Stimulated activated CD4-positive, alpha-beta T cell treated with anti-CD3 and anti-CD28 coated beads, TNF-alpha, amount 100 ng/mL, for 24 hours (primary cell): ENCODE results near the gene CLDN9.

Experiments
- DNase-seq, 3 experiments: peaks; one replicate each; pipeline ENCODE4 v3.0.0-alpha.2; 2020; ENCODE audit warnings: low read depth in 3 of 3

CLDN9 gene

GRCh38 chr16:3012828-3013420, at the start of gene CLDN9:
TSS of gene CLDN9 (plus strand) at chr16:3012923. CDS start at chr16:3013363, 440 bp downstream.
- DNase-seq: no peak

- DNase-seq: no peak
Observed at GRCh38 chr16:2963074-2963722, 49.5 kb upstream of the CLDN9 start.

GRCh38 chr16:2963723-2964474, 48.8 kb upstream of the CLDN9 start, which contains the start of gene KREMEN2:
TSS of gene KREMEN2 (plus strand) at chr16:2964275. CDS start at chr16:2964521, 246 bp downstream.
- DNase-seq: no peak

DNA sequence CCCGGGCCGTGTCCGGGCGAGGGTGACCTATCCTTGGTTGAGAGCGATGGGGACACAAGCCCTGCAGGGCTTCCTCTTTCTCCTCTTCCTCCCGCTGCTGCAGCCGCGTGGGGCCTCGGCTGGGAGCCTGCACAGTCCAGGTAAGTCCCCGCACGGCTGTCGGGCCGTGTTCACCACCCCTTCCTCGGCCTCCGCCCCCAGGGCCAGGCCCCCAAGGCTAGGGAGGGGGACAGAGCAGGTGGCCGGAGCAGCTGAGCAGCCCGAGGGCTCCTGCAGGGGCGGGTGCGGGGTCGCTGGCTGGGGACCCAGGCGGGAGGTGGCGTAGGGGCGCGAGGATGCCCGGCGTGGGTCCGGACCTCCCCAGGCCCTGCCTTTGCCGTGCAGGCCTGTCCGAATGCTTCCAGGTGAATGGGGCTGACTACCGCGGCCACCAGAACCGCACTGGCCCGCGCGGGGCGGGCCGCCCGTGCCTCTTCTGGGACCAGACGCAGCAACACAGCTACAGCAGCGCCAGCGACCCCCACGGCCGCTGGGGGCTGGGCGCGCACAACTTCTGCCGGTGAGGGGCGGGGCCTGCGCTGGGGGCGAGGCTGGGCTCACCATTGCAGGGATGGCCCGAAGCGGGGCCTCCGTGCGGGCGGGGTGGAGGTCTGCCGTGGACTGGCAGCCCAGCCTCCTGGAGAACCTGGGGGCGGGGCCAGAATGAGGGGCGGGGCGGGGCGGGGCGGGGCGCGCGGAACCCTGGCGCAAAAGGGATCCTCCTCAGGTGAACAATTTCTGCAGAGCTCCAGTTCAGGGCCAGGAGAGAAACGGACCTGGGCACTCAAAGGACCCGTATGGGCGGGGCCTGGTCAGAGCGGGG, 48.0 kb upstream of the CLDN9 start:
- peak in 1 of 3 experiments; percentile 75 for DNase-seq

- no peak for DNase-seq
Observed at GRCh38 chr16:2966043-2966807, 46.5 kb upstream of the CLDN9 start.

DNA sequence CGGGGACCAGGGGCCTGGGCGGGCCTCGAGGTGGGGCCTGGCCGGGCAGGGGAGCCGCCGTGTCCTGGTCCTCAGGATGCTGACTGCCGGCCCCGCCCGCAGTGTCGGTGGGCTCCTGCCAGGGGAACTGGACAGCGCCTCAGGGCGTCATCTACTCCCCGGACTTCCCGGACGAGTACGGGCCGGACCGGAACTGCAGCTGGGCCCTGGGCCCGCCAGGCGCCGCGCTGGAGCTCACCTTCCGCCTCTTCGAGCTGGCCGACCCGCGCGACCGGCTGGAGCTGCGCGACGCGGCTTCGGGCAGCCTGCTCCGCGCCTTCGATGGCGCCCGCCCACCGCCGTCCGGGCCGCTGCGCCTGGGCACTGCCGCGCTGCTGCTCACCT, 45.9 kb upstream of the CLDN9 start:
- no peak for DNase-seq

- DNase-seq: no peak
Observed at GRCh38 chr16:2967211-2967631, 45.5 kb upstream of the CLDN9 start.

DNA sequence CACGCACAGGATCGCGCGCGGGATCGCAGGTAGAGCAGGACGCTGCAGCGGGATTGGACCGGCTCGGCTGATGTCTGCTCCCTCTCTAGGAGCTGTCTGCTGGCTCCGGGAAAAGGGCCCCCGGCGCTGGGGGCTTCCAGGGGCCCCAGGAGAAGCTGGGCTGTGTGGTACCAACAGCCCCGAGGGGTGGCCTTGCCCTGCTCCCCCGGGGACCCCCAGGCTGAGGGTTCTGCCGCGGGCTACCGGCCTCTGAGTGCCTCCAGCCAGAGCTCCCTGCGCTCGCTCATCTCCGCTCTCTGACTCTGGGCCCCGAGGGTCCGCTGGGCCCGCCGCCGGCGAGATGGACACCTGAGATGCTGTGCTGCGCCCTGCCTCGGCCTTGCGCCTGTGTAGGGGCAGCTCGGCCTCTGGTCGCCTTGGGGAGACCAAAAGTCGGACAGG, 45.0 kb upstream of the CLDN9 start:
- DNase-seq: no peak

- no peak for DNase-seq
Observed at GRCh38 chr16:2968368-2968737, 44.4 kb upstream of the CLDN9 start.

DNA sequence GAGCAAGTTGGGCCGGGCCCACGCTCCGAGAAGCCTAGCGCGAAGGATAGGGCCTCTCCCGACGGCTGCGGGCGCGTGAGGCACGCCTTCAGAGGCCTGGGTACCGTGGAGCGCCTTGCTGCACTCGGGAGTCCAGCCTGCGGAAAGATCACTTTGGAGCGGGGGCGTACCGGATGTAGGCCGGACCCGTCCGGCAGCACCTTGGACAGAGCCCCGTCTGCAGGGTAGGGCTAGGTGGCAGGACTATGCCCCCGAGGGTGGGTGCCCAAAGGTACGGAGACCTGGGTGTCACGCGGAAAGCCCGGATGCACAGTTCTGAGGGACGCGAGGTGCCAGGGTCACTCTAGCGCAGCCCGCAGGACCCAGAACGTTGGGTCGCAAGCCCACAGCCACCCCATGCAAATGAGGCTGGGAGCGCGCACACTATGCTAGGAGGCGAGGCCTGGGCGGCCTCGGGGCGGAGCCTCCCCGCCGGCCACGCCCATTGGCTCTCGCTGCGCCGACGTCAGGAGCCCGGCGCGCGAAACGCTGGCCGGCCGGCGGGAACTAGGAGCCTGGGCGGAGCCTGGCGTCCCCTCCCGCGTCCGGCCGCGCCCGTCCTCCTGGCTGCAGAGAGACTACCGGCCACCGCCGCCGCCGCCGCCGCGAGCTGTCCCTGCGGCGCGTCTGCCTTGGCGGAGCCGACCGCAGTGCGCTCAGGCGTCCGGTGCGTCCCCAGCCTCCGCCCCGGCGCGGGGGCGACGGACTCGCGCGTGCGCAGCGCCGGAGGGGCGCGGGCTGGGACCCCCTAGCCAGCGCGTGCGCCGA, 43.8 kb upstream of the CLDN9 start, which contains the start of gene PAQR4:
PAQR4 (plus strand) TSS at position 611 of the 807 bp plus-strand sequence. CDS start 327 bp downstream, outside the sequence.
- peak; percentile 56 to 86 (median 64) for DNase-seq

DNA sequence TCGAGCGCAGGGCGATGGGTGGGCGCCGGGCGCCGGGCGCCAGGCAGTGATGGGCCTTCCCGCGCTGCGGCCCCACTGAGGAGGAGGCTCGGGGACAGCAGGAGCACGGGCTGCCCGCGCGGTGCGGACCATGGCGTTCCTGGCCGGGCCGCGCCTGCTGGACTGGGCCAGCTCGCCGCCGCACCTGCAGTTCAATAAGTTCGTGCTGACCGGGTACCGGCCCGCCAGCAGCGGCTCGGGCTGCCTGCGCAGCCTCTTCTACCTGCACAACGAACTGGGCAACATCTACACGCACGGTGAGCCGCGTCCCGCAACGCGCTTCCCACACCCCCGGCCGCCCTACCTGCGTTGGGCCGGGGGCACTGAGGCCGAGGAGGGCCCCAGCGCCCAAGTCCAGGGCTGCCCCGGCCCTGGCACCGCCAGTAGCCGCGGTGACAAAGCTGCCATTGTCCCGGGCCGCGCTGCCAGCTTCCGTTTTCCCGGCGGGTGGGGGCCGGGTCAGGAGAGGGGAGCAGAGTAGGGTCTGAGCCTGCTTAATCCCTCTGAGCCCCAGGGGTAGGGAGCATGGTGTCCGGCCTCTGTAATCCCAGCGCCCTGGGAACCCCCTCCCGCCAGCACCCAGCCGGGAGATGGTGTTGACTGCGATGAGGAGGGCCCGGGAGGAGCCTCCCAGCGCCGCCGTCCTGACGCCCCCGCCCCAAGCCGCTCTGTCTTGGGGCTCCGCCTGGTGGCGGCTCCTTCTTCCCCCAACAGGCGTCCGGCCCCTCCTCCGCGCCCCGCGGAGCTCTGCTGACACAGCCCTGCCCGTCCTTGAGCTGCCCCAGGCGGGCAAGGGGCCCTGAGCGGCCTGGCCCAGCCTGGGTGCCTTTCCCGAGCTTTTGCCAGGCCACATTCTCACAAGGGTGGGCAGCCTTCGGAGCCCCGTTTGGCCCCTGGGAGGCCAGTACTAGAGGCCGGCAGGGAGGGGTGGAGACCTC, 42.9 kb upstream of the CLDN9 start:
- peak; percentile 41 to 86 (median 55) for DNase-seq

- no peak for DNase-seq
Observed at GRCh38 chr16:2970563-2970962, 42.2 kb upstream of the CLDN9 start.

- DNase-seq: no peak
Observed at GRCh38 chr16:2971134-2971984, 41.4 kb upstream of the CLDN9 start.

DNA sequence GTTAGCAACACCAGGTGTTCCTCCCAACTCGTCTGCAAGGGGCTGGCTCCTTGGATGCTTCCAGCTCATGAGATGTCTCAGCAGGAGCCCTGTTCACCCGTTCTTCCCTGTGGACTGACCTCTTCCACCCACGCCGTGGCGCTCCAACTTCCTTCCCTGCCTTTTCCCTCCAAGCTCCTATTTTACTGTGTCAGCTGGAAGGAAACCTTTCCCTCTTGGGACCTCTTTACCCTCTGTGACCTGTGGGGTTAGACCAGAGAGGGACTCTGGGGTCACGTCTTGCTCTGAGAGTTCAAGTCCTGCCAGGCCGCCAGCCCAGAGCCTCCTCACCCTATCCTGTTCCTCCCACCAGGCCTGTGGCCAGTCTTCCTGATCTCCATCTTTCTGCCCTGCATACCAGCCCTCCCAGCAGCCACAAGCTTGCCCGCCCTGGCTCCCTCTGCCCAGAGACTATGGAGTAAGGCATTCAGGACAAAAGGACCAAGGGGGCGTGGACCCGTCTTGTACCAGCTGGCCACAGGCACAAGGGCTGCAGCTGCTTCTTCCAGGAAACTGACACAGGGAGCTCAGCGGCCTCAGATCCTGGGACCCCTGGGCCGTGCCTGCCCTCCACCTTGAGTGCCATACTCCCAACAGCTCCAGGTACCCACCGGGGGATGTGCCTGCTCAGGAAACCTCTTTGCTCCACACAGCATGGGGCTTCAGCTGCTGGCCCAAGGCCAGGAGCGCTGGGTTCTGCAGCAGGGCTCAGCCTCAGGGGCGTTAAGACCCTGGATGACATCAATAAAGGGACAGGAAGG, 40.5 kb upstream of the CLDN9 start:
- no peak for DNase-seq

GRCh38 chr16:2973093-2973492, 39.6 kb upstream of the CLDN9 start:
- DNase-seq: no peak

- no peak for DNase-seq
Observed at GRCh38 chr16:2973605-2974318, 39.0 kb upstream of the CLDN9 start.
